ENCODE measurements around the gene PRKCA.

The PRKCA gene

GRCh38 chr17:66665194-66665593, 362.8 kb downstream of the PRKCA start:
- TF ChIP-seq, protein P1, sequence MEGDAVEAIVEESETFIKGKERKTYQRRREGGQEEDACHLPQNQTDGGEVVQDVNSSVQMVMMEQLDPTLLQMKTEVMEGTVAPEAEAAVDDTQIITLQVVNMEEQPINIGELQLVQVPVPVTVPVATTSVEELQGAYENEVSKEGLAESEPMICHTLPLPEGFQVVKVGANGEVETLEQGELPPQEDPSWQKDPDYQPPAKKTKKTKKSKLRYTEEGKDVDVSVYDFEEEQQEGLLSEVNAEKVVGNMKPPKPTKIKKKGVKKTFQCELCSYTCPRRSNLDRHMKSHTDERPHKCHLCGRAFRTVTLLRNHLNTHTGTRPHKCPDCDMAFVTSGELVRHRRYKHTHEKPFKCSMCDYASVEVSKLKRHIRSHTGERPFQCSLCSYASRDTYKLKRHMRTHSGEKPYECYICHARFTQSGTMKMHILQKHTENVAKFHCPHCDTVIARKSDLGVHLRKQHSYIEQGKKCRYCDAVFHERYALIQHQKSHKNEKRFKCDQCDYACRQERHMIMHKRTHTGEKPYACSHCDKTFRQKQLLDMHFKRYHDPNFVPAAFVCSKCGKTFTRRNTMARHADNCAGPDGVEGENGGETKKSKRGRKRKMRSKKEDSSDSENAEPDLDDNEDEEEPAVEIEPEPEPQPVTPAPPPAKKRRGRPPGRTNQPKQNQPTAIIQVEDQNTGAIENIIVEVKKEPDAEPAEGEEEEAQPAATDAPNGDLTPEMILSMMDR (IDR thresholded peaks at IDR 0.05), result no peak
- no peak overlapping the region for H3K4me3 ChIP-seq (ENCODE audit: low read depth in 1 of 2, low read length in 1 of 2)
- H3K36me3 ChIP-seq, result no peaks in the 10 kb centered on the region
- H3K4me1 ChIP-seq (ENCODE audit: control insufficient read depth in 1 of 2, insufficient read depth in 1 of 2, low read depth in 1 of 2, low read length in 1 of 2), result no peaks in the 10 kb centered on the region
- no peaks in the 10 kb centered on the region for H3K9me3 ChIP-seq
- no peak overlapping the region for H3K27ac ChIP-seq
- H3K27me3 ChIP-seq, result no peaks in the 10 kb centered on the region

- no peaks in the 10 kb centered on the region for H3K4me1 ChIP-seq (ENCODE audit: control insufficient read depth in 1 of 2, insufficient read depth in 1 of 2, low read depth in 1 of 2, low read length in 1 of 2)
- H3K36me3 ChIP-seq, result no peaks in the 10 kb centered on the region
- H3K4me3 ChIP-seq (ENCODE audit: low read depth in 1 of 2, low read length in 1 of 2), result no peak overlapping the region
- H3K9me3 ChIP-seq, result no peaks in the 10 kb centered on the region
- H3K27ac ChIP-seq, result no peak overlapping the region
- H3K27me3 ChIP-seq, result peaks cover under 1% of the 10 kb centered on the region
- TF ChIP-seq, protein P1 (IDR thresholded peaks at IDR 0.05), result no peak
Observed at GRCh38 chr17:66667090-66667489, 364.7 kb downstream of the PRKCA start.

DNA sequence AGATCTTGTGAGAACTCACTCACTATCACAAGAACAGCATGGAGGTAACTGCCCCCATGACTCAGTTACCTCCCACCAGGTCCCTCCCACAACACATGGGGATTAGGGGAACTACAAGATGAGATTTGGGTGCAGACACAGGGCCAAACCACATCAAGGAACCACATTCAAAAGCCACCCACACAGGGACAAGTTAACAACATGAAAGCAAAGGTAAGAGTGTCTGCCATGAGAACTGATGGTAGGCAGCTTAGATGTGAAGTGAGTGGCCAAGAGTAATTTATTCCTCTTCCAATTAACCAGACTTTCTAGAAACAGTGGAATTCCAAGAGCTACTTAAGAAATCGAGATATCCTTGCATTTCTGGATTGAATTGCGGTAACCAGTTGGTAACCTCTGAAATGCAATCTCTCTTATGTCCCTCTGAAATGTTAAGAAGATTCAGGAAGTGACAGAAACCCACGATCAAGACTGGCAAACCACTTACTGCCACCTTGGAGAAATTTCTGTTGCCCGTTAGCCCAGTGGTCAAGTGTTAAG, 365.1 kb downstream of the PRKCA start:
- no peaks in the 10 kb centered on the region for H3K9me3 ChIP-seq
- H3K27ac ChIP-seq, result no peak overlapping the region
- H3K4me1 ChIP-seq (ENCODE audit: control insufficient read depth in 1 of 2, insufficient read depth in 1 of 2, low read depth in 1 of 2, low read length in 1 of 2), result no peaks in the 10 kb centered on the region
- H3K4me3 ChIP-seq (ENCODE audit: low read depth in 1 of 2, low read length in 1 of 2), result no peak overlapping the region
- TF ChIP-seq, protein P1 (IDR thresholded peaks at IDR 0.05), result no peak
- H3K36me3 ChIP-seq, result no peaks in the 10 kb centered on the region
- peaks cover 5% of the 10 kb centered on the region for H3K27me3 ChIP-seq

DNA sequence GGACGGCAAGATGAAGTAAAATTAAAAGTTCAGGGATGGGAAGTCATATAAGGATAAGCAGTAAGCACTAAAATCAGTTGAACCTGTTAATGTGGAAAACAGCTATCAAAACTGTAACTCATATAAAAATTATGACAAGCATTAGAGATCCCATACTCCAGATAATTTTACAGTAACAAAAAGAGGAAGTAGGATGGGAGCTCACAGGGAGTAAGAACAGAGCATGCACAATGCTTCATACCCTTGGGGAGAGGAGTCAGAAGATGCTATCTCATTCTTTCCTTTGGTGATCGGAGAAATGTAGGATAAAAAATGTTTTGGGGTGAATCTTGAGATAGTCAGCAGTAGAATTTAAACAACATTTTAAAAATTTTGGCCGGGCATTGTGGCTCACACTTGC, 367.8 kb downstream of the PRKCA start:
- Histone ChIP-seq H3K27ac (no peak overlapping the region), H3K27me3 (peaks cover 6% of the 10 kb centered on the region), H3K4me1 (ENCODE audit: control insufficient read depth in 1 of 2, insufficient read depth in 1 of 2, low read depth in 1 of 2, low read length in 1 of 2) (no peaks in the 10 kb centered on the region), H3K36me3 (no peaks in the 10 kb centered on the region), H3K9me3 (no peaks in the 10 kb centered on the region), H3K4me3 (ENCODE audit: low read depth in 1 of 2, low read length in 1 of 2) (no peak overlapping the region)
- TF ChIP-seq, protein P1 (IDR thresholded peaks at IDR 0.05), result no peak

DNA sequence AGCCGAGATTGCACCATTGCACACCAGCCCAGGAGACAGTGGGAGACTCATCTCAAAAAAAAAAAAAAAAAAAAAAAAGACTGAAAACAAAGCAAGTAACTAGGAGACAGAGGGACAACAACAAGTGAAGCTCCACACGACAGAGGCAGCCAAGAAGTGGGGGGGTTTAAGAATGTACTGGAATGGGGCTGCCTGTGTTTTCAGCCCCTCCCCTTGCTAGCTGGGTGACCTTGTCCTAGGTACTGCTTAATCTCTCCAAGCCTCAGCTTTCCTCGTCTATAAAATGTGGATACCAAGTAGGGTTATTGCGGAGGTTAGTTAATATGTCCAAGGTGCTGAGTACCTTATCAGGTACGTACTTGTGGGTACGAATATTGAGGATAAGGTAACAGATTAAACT, 368.7 kb downstream of the PRKCA start:
- TF ChIP-seq, protein P1 (IDR thresholded peaks at IDR 0.05), result no peak

More for the DNA sequence above, 368.7 kb downstream of the PRKCA start:
- no peak overlapping the region for H3K27ac ChIP-seq
- H3K9me3 ChIP-seq, result no peaks in the 10 kb centered on the region
- H3K36me3 ChIP-seq, result no peaks in the 10 kb centered on the region
- H3K4me3 ChIP-seq (ENCODE audit: low read depth in 1 of 2, low read length in 1 of 2), result no peak overlapping the region
- H3K4me1 ChIP-seq (ENCODE audit: control insufficient read depth in 1 of 2, insufficient read depth in 1 of 2, low read depth in 1 of 2, low read length in 1 of 2), result no peaks in the 10 kb centered on the region
- peaks cover 6% of the 10 kb centered on the region for H3K27me3 ChIP-seq

All from neutrophil (primary cell).